Hepatocyte (in vitro differentiated cells): ENCODE results near the gene DLEC1. TPM values are rescaled to one million over a fixed set of nuclear protein-coding genes. Genes with fewer than 3 reads are reported as not detected.
"Not testable (repeated sequence)": the region's sequence is repeated elsewhere in the genome, so short reads cannot be mapped to it uniquely, and the experiment has no call there.

Experiments used
- DNase-seq: peaks from one replicate; pipeline ENCODE4 v3.0.0-alpha.2; 2016; ENCODE audit warnings: low spot score
- H2AFZ ChIP-seq: fragments of 200-600 bp; sonication (generic); 2 replicates; pipeline ENCODE4 v1.6.0; 2016; ENCODE audit warnings: antibody characterized with exemption, mild to moderate bottlenecking
- H3K27ac ChIP-seq: fragments of 200-600 bp; sonication (generic); 2 replicates; pipeline ENCODE4 v1.5.1; 2016; ENCODE audit warnings: mild to moderate bottlenecking
- H3K27me3 ChIP-seq: fragments of 200-600 bp; sonication (generic); 2 replicates; pipeline ENCODE4 v1.6.1; 2016
- H3K36me3 ChIP-seq: fragments of 200-600 bp; sonication (generic); replicated peaks from 2 replicates; pipeline ENCODE4 v1.5.1; 2016; ENCODE audit warnings: low read depth; ENCODE audit not compliant: insufficient read depth
- H3K4me1 ChIP-seq: fragments of 200-600 bp; sonication (generic); 2 replicates; pipeline ENCODE4 v1.5.1; 2016; ENCODE audit warnings: mild to moderate bottlenecking, moderate library complexity; ENCODE audit not compliant: insufficient read depth
- H3K4me2 ChIP-seq: fragments of 200-600 bp; sonication (generic); 2 replicates; pipeline ENCODE4 v1.6.0; 2016
- H3K4me3 ChIP-seq: fragments of 200-600 bp; sonication (generic); 2 replicates; pipeline ENCODE4 v1.5.1; 2016; ENCODE audit warnings: mild to moderate bottlenecking
- H3K79me2 ChIP-seq: fragments of 200-600 bp; sonication (generic); 2 replicates; pipeline ENCODE4 v1.6.0; 2017; ENCODE audit warnings: mild to moderate bottlenecking
- H3K9me2 ChIP-seq: fragments of 200-600 bp; sonication (generic); replicated peaks from 2 replicates; pipeline ENCODE4 v1.6.0; 2017; ENCODE audit warnings: mild to moderate bottlenecking; ENCODE audit not compliant: insufficient read depth
- H3K9me3 ChIP-seq: fragments of 200-600 bp; sonication (generic); 2 replicates; pipeline ENCODE4 v1.5.1; 2016; ENCODE audit warnings: low read depth, mild to moderate bottlenecking
- H4K20me1 ChIP-seq: fragments of 200-600 bp; sonication (generic); 2 replicates; pipeline ENCODE4 v1.6.0; 2016; ENCODE audit warnings: mild to moderate bottlenecking; ENCODE audit not compliant: insufficient read depth, poor library complexity, severe bottlenecking
- EZH2 ChIP-seq: fragments of 200-600 bp; sonication (generic); IDR thresholded peaks from 2 replicates; pipeline ENCODE4 v1.6.1; 2016; ENCODE audit warnings: antibody characterized with exemption, mild to moderate bottlenecking, borderline replicate concordance
- EZH2phosphoT487 ChIP-seq: fragments of 200-600 bp; sonication (generic); IDR thresholded peaks from one replicate; pipeline ENCODE4 v1.6.1; 2018; ENCODE audit warnings: antibody characterized with exemption, mild to moderate bottlenecking, low read depth, moderate library complexity; ENCODE audit not compliant: unreplicated experiment, severe bottlenecking
- WGBS: methylation state at CpG from one replicate; pipeline ENCODE4 v1.1.6; 2016; ENCODE audit warnings: low lambda C conversion rate; ENCODE audit errors: missing lambda C conversion rate; 5-methylcytosine and 5-hydroxymethylcytosine counted together
- polyA plus RNA-seq: library from polyadenylated mRNA; unstranded; fragments of >200 nt; fragmentation: Nextera tagmentation; extraction: Ambion mirVana; gene quantifications from 2 replicates; pipeline ENCODE4 v1.2.1, GENCODE V29; 2016
- total RNA-seq: library from RNA; depleted of rRNA; stranded (reverse); fragments of >200 nt; gene quantifications from 2 replicates; pipeline ENCODE4 v1.2.3, GENCODE V29; 2014
- TF ChIP-seq, protein P1 (sequence below): fragments of 200-600 bp; sonication (generic); IDR thresholded peaks from 2 replicates; pipeline ENCODE4 v1.5.1; 2016; ENCODE audit warnings: antibody characterized with exemption, mild to moderate bottlenecking; ENCODE audit not compliant: poor library complexity

DLEC1 gene
- total and polyA plus RNA-seq, 2 experiments from 2014 or later: 0.23 to 1.5 TPM

DNA sequence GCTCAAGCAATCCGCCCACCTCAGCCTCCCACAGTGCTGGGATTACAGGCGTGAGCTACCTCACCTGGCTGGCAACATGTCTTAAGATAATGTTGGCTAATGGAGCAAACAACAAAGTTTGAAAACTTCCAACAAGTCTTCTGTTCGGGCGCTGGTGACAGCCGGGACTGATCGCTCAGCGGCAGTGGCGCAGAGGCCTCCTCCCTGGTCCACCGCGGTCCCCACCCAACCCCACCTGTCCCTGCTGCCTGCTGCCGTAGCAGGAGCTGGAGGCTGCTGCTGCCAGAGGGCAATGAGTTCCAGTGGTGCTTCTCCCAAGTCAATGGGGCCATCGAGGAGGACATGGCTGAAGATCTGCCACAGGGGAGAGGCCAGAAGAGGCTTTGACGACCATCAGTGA lies 12.1 kb downstream of the DLEC1 start:
- TF ChIP-seq, protein P1, sequence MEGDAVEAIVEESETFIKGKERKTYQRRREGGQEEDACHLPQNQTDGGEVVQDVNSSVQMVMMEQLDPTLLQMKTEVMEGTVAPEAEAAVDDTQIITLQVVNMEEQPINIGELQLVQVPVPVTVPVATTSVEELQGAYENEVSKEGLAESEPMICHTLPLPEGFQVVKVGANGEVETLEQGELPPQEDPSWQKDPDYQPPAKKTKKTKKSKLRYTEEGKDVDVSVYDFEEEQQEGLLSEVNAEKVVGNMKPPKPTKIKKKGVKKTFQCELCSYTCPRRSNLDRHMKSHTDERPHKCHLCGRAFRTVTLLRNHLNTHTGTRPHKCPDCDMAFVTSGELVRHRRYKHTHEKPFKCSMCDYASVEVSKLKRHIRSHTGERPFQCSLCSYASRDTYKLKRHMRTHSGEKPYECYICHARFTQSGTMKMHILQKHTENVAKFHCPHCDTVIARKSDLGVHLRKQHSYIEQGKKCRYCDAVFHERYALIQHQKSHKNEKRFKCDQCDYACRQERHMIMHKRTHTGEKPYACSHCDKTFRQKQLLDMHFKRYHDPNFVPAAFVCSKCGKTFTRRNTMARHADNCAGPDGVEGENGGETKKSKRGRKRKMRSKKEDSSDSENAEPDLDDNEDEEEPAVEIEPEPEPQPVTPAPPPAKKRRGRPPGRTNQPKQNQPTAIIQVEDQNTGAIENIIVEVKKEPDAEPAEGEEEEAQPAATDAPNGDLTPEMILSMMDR: no peak
- TF ChIP-seq EZH2phosphoT487 (no peak), EZH2 (no peak)
- Histone ChIP-seq H3K4me2 (no peak overlapping the region), H2AFZ (no peak overlapping the region), H3K27ac (no peak overlapping the region), H3K27me3 (no peaks in the 10 kb centered on the region), H3K9me3 (no peaks in the 10 kb centered on the region), H3K79me2 (no peaks in the 10 kb centered on the region), H3K9me2 (no peaks in the 10 kb centered on the region), H4K20me1 (no peaks in the 10 kb centered on the region), H3K4me1 (peaks cover 5% of the 10 kb centered on the region), H3K4me3 (no peak overlapping the region), H3K36me3 (no peaks in the 10 kb centered on the region)
- 91% methylated on average over 13 of the region's 13 CpGs for WGBS
- DNase-seq: no peak

DNA sequence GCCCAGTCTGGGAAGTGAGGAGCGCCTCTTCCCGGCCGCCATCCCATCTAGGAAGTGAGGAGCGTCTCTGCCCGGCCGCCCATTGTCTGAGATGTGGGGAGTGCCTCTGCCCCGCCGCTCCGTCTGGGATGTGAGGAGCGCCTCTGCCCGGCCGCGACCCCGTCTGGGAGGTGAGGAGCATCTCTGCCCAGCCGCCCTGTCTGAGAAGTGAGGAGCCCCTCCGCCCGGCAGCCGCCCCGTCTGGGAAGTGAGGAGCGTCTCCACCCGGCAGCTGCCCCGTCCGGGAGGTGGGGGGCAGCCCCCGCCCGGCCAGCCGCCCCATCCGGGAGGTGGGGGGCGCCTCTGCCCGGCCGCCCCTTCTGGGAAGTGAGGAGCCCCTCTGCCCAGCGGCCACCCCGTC lies 14.3 kb downstream of the DLEC1 start:
- not testable (repeated sequence) for H3K4me2 ChIP-seq, H3K27me3 ChIP-seq, H3K4me1 ChIP-seq, H3K9me3 ChIP-seq, H3K4me3 ChIP-seq, H4K20me1 ChIP-seq, H3K9me2 ChIP-seq, DNase-seq, H3K27ac ChIP-seq, H2AFZ ChIP-seq, H3K79me2 ChIP-seq, H3K36me3 ChIP-seq
- no CpG with 5 or more reads among the region's 32 CpGs for WGBS

GRCh38 chr3:38053813-38054498 lies 14.9 kb downstream of the DLEC1 start:
- not testable (repeated sequence) for H2AFZ ChIP-seq, H3K79me2 ChIP-seq, H3K27ac ChIP-seq, H4K20me1 ChIP-seq, H3K4me3 ChIP-seq, H3K4me1 ChIP-seq, DNase-seq, H3K9me3 ChIP-seq, H3K36me3 ChIP-seq, H3K9me2 ChIP-seq, H3K27me3 ChIP-seq, H3K4me2 ChIP-seq
- 69% methylated on average over 9 of the region's 9 CpGs for WGBS

DNA sequence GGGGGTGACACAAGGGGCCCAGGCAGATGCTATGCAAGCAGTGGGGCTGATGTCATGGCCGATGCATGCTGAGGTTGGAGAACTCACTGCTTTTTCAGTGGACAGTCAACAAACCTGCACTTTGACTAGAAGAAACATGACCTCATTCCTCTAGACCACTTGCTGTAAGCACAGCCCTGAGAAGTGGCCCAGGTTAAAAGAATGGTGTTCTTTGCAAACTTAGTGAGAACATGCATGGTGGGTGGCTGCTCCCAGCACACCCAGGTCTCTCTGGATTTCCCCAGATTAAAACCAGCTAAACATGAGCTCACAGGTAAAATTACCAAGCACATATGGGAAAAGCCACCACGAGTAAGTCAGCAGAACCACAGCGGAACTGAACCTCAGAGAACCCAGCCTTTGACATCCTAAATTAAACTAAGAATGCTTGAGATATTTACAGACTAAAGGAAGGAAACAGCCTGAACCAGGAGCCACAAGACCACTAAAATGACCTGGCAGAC lies 15.5 kb downstream of the DLEC1 start:
- Histone ChIP-seq H4K20me1 (no peaks in the 10 kb centered on the region), H3K9me2 (no peaks in the 10 kb centered on the region), H3K9me3 (no peaks in the 10 kb centered on the region), H3K27me3 (no peaks in the 10 kb centered on the region), H3K4me2 (no peak overlapping the region), H3K36me3 (no peaks in the 10 kb centered on the region), H2AFZ (no peak overlapping the region), H3K27ac (peak overlapping the region; percentile 59), H3K4me1 (peaks cover 5% of the 10 kb centered on the region), H3K79me2 (no peaks in the 10 kb centered on the region), H3K4me3 (no peak overlapping the region)
- 74% methylated on average over 3 of the region's 3 CpGs for WGBS
- no peak for TF ChIP-seq EZH2phosphoT487
- TF ChIP-seq EZH2: no peak
- TF ChIP-seq, protein P1: no peak
- peak; percentile 63 for DNase-seq
